ENCODE measurements around the gene MBD3L2. TPM values are rescaled to one million over a fixed set of nuclear protein-coding genes. Genes with fewer than 3 reads are reported as not detected.

Gene MBD3L2
- total RNA-seq (2022; extraction: Qiagen RNA extraction; ENCODE audit: low read depth) = not detected in 5 replicates

GRCh38 chr19:7049021-7049420 lies at the start of gene MBD3L2:
Gene MBD3L2, plus strand, starts transcription at chr19:7049321. Its CDS starts 53 bp downstream, at chr19:7049374.

DNA sequence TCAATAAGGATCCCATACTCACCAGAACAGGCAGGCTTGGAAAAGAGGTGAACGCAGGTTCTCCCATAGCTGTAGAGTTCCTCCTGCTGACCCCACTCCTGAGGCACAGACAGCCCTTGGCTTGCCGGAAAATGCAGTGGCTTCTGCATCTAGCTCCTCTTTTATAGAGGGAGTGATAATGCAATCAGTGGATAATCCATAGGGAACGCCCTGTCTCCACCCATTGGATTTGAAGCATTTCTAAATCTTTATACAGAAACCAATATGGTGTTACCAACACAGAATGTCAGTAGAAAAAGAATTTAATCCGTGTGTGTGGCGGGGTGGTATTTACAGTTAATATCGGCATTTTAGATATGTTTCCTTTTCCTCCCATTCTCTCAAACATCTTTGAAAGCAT lies 27.8 kb upstream of the MBD3L2 start, which contains the start of gene MBD3L2B:
Gene MBD3L2B, minus strand, starts transcription at position 101 of the 400 bp plus-strand sequence. Its CDS starts 34 bp downstream, at position 67.

GRCh38 chr19:7030278-7030677 lies 18.8 kb upstream of the MBD3L2 start, which contains the start of gene MBD3L5:
Gene MBD3L5, plus strand, starts transcription at chr19:7030578. Its CDS starts 34 bp downstream, at chr19:7030612.

GRCh38 chr19:7040079-7040478 lies 9.0 kb upstream of the MBD3L2 start, which contains the start of gene MBD3L4:
Gene MBD3L4, minus strand, starts transcription at chr19:7040179. Its CDS starts 35 bp downstream, at chr19:7040144.

DNA sequence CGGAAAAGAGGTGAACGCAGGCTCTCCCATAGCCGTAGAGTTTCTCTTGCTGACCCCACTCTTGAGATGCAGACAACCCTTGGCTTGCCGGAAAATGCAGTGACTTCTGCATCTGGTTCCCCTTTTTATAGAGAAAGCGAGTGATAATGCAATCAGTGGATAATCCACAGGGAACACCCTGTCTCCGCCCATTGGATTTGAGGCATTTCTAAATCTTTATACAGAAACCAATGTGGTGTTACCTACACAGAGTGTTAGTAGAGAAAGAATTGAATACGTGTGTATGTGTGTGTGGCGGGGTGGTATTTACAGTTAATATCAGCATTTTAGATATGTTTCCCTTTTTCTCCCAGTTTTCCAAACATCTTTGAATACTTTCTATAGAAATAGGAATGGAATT lies 9.5 kb downstream of the MBD3L2 start, which contains the start of gene MBD3L3:
Gene MBD3L3, minus strand, starts transcription at position 101 of the 400 bp plus-strand sequence. Its CDS starts 71 bp downstream, at position 30.

DNA sequence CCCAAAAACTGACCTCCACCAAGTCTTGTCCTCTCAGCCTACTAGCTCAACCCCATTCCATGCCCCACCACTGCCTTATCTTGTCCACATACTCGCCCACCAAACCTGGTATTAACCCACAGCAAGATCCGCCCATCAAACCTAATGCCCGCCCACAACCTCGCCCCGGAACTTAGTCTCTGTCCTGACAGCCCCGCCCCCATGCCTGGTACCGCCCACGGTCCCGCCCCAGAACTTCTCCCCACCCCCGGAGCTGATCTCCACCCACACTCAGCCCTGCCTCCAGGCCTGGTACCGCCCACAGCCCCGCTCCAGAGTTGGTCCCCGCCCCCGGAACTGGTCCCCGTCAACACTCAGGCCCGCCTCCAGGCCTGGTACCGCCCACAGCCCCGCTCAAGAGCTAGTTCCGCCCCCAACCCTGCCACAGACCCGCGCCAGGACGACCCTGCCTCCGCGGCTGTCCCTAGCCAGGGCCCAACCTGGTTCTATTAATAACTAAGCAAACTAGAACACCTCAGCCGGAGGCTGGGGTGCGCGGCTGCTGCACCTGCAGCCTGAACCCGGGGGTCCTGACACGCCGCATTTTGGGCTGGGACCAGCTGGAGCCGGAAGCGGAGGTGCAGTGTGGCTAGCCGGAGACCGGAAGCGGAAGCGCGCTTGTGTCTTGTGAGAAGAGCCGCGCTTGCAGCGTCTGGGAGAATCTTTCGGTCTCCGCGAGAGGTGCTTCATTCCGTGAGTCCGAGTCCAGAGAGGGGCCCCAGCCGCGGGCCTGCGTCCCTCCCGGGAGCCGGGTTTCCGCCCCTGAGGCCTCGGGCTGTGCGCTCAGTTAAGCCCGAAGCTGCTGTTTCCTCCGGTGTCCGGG lies 20.2 kb downstream of the MBD3L2 start, which contains the start of gene ZNF557:
Gene ZNF557, plus strand, starts transcription at position 662 of the 862 bp plus-strand sequence. CDS start 5,372 bp downstream, outside the sequence.

Other genes with a start within 250 kb of the MBD3L2 start
- gene ADGRE1, start 161.7 kb upstream of the MBD3L2 start, total RNA-seq (2022; extraction: Qiagen RNA extraction; ENCODE audit: low read depth) = 3.8 to 5.4 TPM (median 4.8 TPM) in 5 replicates
- 0.19 TPM in 1 of 5 replicates, not detected in the others for gene MBD3L2B, start 27.9 kb upstream of the MBD3L2 start, total RNA-seq (2022; extraction: Qiagen RNA extraction; ENCODE audit: low read depth)
- not detected in 5 replicates for gene MBD3L5, start 18.7 kb upstream of the MBD3L2 start, total RNA-seq (2022; extraction: Qiagen RNA extraction; ENCODE audit: low read depth)
- not detected in 5 replicates for gene MBD3L4, start 9.1 kb upstream of the MBD3L2 start, total RNA-seq (2022; extraction: Qiagen RNA extraction; ENCODE audit: low read depth)
- not detected in 5 replicates for gene MBD3L3, start 9.4 kb downstream of the MBD3L2 start, total RNA-seq (2022; extraction: Qiagen RNA extraction; ENCODE audit: low read depth)
- 2.5 to 3.0 TPM (median 2.8 TPM) in 5 replicates for gene ZNF557, start 20.4 kb downstream of the MBD3L2 start, total RNA-seq (2022; extraction: Qiagen RNA extraction; ENCODE audit: low read depth)
- gene INSR, start 245.1 kb downstream of the MBD3L2 start, total RNA-seq (2022; extraction: Qiagen RNA extraction; ENCODE audit: low read depth) = 1.8 to 3.3 TPM (median 3.1 TPM) in 5 replicates

Data from A549 treated with GW870086 at 1 μM for 4 hours (cell line).